Measurements from ENCODE around the gene C3.

DNA sequence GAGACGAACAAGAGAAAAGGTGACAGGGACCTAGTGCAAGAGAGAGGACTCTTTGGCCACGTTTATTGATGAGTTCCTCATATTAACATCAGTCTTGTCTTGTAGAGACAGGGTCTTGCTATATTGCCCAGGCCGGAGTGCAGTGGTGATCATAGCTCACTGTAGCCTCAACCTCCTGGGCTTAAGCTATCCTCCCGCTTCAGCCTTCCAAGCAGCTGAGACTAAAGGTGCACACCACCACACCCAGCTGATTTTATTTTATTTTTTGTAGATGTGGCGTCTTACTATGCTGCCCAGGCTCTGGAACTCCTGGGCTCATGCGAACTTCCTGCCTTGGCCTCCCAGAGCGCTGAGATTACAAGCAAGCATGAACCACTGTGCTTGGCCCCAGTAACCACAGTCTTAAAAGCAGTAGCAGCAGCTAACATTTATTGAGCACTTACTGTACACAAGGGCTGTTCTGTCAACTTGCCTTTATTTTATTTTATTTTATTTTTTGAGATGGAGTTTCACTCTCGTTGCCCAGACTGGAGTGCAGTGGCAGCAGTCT is 47.9 kb upstream of the C3 start:
- TF ChIP-seq CTCF (IDR thresholded peaks at IDR 0.05; ENCODE audit: borderline replicate concordance, extremely low read depth, low read length, poor library complexity, severe bottlenecking) (no peak), EZH2 (IDR thresholded peaks at IDR 0.05; ENCODE audit: borderline replicate concordance, low read depth, low read length, severe bottlenecking) (no peak)

Data from DND-41 (cell line).